A172 (cell line): ENCODE measurements around the gene FCAMR. TPM values are rescaled to one million over a fixed set of nuclear protein-coding genes. Genes with fewer than 3 reads are reported as not detected.

Experiments
- DNase-seq: peaks from one replicate; pipeline ENCODE4 v3.0.0-alpha.2; 2015; ENCODE audit warnings: low spot score
- total RNA-seq: library from RNA; depleted of rRNA; stranded (reverse); fragments of >200 nt; shearing (Covaris generic); gene quantifications from 2 replicates; pipeline ENCODE4 v1.2.3, GENCODE V29; 2014

Gene FCAMR
- total RNA-seq, 1 experiment from 2014 or later = not detected

- DNase-seq = no peak
Measured at GRCh38 chr1:207000651-207001291, 30.5 kb upstream of the FCAMR start.

GRCh38 chr1:206998816-206999215 is 28.6 kb upstream of the FCAMR start:
- no peak for DNase-seq

GRCh38 chr1:206992790-206993189 is 22.5 kb upstream of the FCAMR start:
- no peak for DNase-seq

GRCh38 chr1:206987873-206988272 is 17.6 kb upstream of the FCAMR start:
- DNase-seq = no peak

GRCh38 chr1:206986885-206987284 is 16.6 kb upstream of the FCAMR start:
- no peak for DNase-seq

- DNase-seq = no peak
Measured at GRCh38 chr1:206986402-206986801, 16.1 kb upstream of the FCAMR start.

- no peak for DNase-seq
Measured at GRCh38 chr1:206985162-206985749, 15.0 kb upstream of the FCAMR start.

- peak; percentile 51 for DNase-seq
Measured at GRCh38 chr1:206982216-206982615, 12.0 kb upstream of the FCAMR start.

GRCh38 chr1:206979379-206980043 is 9.3 kb upstream of the FCAMR start:
- DNase-seq = peak; percentile 23

GRCh38 chr1:206978259-206978658 is 8.0 kb upstream of the FCAMR start:
- no peak for DNase-seq

GRCh38 chr1:206975306-206975705 is 5.0 kb upstream of the FCAMR start:
- no peak for DNase-seq

GRCh38 chr1:206974140-206974539 is 3.9 kb upstream of the FCAMR start:
- DNase-seq = no peak

- no peak for DNase-seq
Measured at GRCh38 chr1:206972728-206973127, 2.5 kb upstream of the FCAMR start.

- DNase-seq = no peak
Measured at GRCh38 chr1:206971029-206971655, 882 bp upstream of the FCAMR start.

- DNase-seq = no peak
Measured at GRCh38 chr1:206969090-206969489, 1.2 kb downstream of the FCAMR start.

GRCh38 chr1:206967096-206967849 is 3.0 kb downstream of the FCAMR start:
- DNase-seq = peak; percentile 25

GRCh38 chr1:206965781-206966180 is 4.5 kb downstream of the FCAMR start:
- no peak for DNase-seq

- DNase-seq = no peak
Measured at GRCh38 chr1:206963740-206964139, 6.5 kb downstream of the FCAMR start.

- DNase-seq = no peak
Measured at GRCh38 chr1:206963119-206963712, 7.0 kb downstream of the FCAMR start.

GRCh38 chr1:206962272-206962671 is 8.0 kb downstream of the FCAMR start:
- no peak for DNase-seq

- no peak for DNase-seq
Measured at GRCh38 chr1:206961668-206962067, 8.6 kb downstream of the FCAMR start.
